H1 (cell line): ENCODE data around the gene DHX9. TPM values are rescaled to one million over a fixed set of nuclear protein-coding genes. Genes with fewer than 3 reads are reported as not detected.

Source experiments
- CTCF ChIA-PET: fragments of 300-600 bp; sonication (Branson Sonifier 250); formaldehyde crosslinking; loops from one replicate; lab custom pipeline; 2021; ENCODE audit not compliant: partially characterized antibody; lab: Charles Lee
- POLR2A ChIA-PET: fragments of 300-600 bp; sonication (Branson Sonifier 250); formaldehyde crosslinking; loops from one replicate; lab custom pipeline; 2021; ENCODE audit warnings: inconsistent platforms; ENCODE audit not compliant: partially characterized antibody; lab: Charles Lee
- DNase-seq, 2 experiments: peaks; one replicate each; pipeline versions ENCODE4 v3.0.0 to v3.0.0-alpha.2; 2010 to 2022; ENCODE audit warnings: low spot score in 2 of 2, low read depth in 1 of 2, mixed read lengths in 1 of 2
- FAIRE-seq: peaks from 2 replicates; lab custom pipeline; 2011; peaks lifted over from hg19 to GRCh38; lab: Jason Lieb, UNC
- H2AFZ ChIP-seq: 2 replicates; pipeline ENCODE4 v1.8.1; 2012; ENCODE audit warnings: low read length, inconsistent platforms
- H2AK5ac ChIP-seq: 2 replicates; pipeline ENCODE4 v1.6.1; 2013; ENCODE audit warnings: low read depth, low read length
- H2BK120ac ChIP-seq: replicated peaks from 2 replicates; pipeline ENCODE3; 2013; ENCODE audit warnings: low read depth, low read length, inconsistent platforms
- H2BK12ac ChIP-seq: 2 replicates; pipeline ENCODE4 v1.6.1; 2013; ENCODE audit warnings: low read depth, low read length
- H2BK15ac ChIP-seq: 2 replicates; pipeline ENCODE4 v1.6.1; 2013; ENCODE audit warnings: low read length
- H2BK20ac ChIP-seq: 2 replicates; pipeline ENCODE4 v1.6.1; 2013; ENCODE audit warnings: low read length
- H2BK5ac ChIP-seq: 2 replicates; pipeline ENCODE4 v1.6.1; 2013; ENCODE audit warnings: low read depth, low read length
- H3K14ac ChIP-seq: 2 replicates; pipeline ENCODE4 v1.6.1; 2013; ENCODE audit warnings: inconsistent platforms; ENCODE audit not compliant: insufficient read length
- H3K18ac ChIP-seq: 2 replicates; pipeline ENCODE4 v1.6.1; 2013; ENCODE audit warnings: low read length; ENCODE audit errors: extremely low read depth
- H3K23ac ChIP-seq: 2 replicates; pipeline ENCODE4 v1.6.1; 2013; ENCODE audit warnings: inconsistent platforms; ENCODE audit not compliant: insufficient read length
- H3K23me2 ChIP-seq: 2 replicates; pipeline ENCODE4 v1.6.1; 2013; ENCODE audit warnings: low read depth, low read length
- H3K27ac ChIP-seq: 2 replicates; pipeline ENCODE4 v1.6.1; 2011; ENCODE audit warnings: low read depth, low read length, inconsistent platforms
- H3K27me3 ChIP-seq, 4 experiments: replicated peaks in 1 of 4; 1 replicate in 1 of 4; 2 replicates in 3 of 4; pipeline versions ENCODE4 v1.6.1 to v1.8.1; 2011 to 2013; ENCODE audit warnings: low read length in 3 of 4, mild to moderate bottlenecking in 3 of 4, inconsistent platforms in 2 of 4, mixed read lengths in 2 of 4, moderate library complexity in 1 of 4; ENCODE audit not compliant: control insufficient read depth in 3 of 4, insufficient read depth in 3 of 4; ENCODE audit errors: extremely low read depth in 1 of 4
- H3K36me3 ChIP-seq, 4 experiments: 2 replicates each; pipeline versions ENCODE4 v1.6.1 to v1.8.1; 2011 to 2013; ENCODE audit warnings: mild to moderate bottlenecking in 4 of 4, low read length in 3 of 4, moderate library complexity in 2 of 4, control low read depth in 1 of 4, inconsistent platforms in 1 of 4; ENCODE audit not compliant: insufficient read depth in 4 of 4, control insufficient read depth in 2 of 4
- H3K4ac ChIP-seq: replicated peaks from 2 replicates; pipeline ENCODE3; 2013; ENCODE audit warnings: low read length, low read depth, mixed read lengths, inconsistent platforms; ENCODE audit not compliant: insufficient read length
- H3K4me1 ChIP-seq, 4 experiments: replicated peaks in 1 of 4; 1 replicate in 1 of 4; 2 replicates in 3 of 4; pipeline versions ENCODE4 v1.6.1 to v1.8.1; 2011 to 2013; ENCODE audit warnings: low read length in 3 of 4, inconsistent platforms in 2 of 4, mixed read lengths in 1 of 4; ENCODE audit not compliant: insufficient read depth in 4 of 4, control insufficient read depth in 3 of 4
- H3K4me2 ChIP-seq, 2 experiments: 2 replicates each; pipeline versions ENCODE4 v1.6.1 to v1.8.1; 2011 to 2013; ENCODE audit warnings: low read depth in 2 of 2, low read length in 2 of 2, control low read depth in 1 of 2, inconsistent platforms in 1 of 2, mild to moderate bottlenecking in 1 of 2; ENCODE audit not compliant: insufficient read depth in 1 of 2
- H3K4me3 ChIP-seq, 4 experiments: fragments of 200-600, 300-600 bp in 1 of 4; sonication (generic), shearing (Covaris generic), sonication (Bioruptor Twin) in 1 of 4; 2 replicates each; pipeline versions ENCODE4 v1.5.1 to v1.8.1; 2011 to 2016; ENCODE audit warnings: low read length in 4 of 4, low read depth in 3 of 4, control low read depth in 2 of 4, inconsistent platforms in 2 of 4, mild to moderate bottlenecking in 2 of 4, mixed read lengths in 1 of 4, moderate library complexity in 1 of 4; ENCODE audit not compliant: insufficient read depth in 2 of 4; ENCODE audit errors: extremely low read depth in 1 of 4
- H3K56ac ChIP-seq: replicated peaks from 2 replicates; pipeline ENCODE3; 2013; ENCODE audit warnings: low read depth, mild to moderate bottlenecking, mixed read lengths, low read length, inconsistent platforms; ENCODE audit not compliant: insufficient read length
- H3K79me1 ChIP-seq: 2 replicates; pipeline ENCODE4 v1.6.1; 2013; ENCODE audit warnings: low read depth, low read length, control low read depth
- H3K79me2 ChIP-seq, 2 experiments: 2 replicates each; pipeline versions ENCODE4 v1.6.1 to v1.8.1; 2012 to 2013; ENCODE audit warnings: low read length in 2 of 2, mild to moderate bottlenecking in 2 of 2, inconsistent platforms in 1 of 2; ENCODE audit not compliant: insufficient read depth in 2 of 2, control insufficient read depth in 1 of 2
- H3K9ac ChIP-seq, 4 experiments: replicated peaks in 1 of 4; 1 replicate in 1 of 4; 2 replicates in 3 of 4; pipeline versions ENCODE4 v1.6.1 to v1.8.1; 2011 to 2013; ENCODE audit warnings: low read depth in 3 of 4, low read length in 3 of 4, control low read depth in 2 of 4, mild to moderate bottlenecking in 2 of 4, moderate library complexity in 2 of 4, inconsistent platforms in 1 of 4; ENCODE audit errors: extremely low read depth in 1 of 4
- H3K9me3 ChIP-seq, 2 experiments: 2 replicates each; pipeline versions ENCODE4 v1.6.1 to v1.8.1; 2012 to 2013; ENCODE audit warnings: mild to moderate bottlenecking in 2 of 2, moderate library complexity in 2 of 2, control low read depth in 1 of 2, inconsistent platforms in 1 of 2, low read depth in 1 of 2, low read length in 1 of 2, mixed read lengths in 1 of 2; ENCODE audit not compliant: insufficient read depth in 2 of 2
- H4K20me1 ChIP-seq, 2 experiments: replicated peaks in 1 of 2; 2 replicates each; pipeline versions ENCODE3 to v1.8.1; 2011 to 2013; ENCODE audit warnings: inconsistent platforms in 2 of 2, low read length in 2 of 2, mild to moderate bottlenecking in 1 of 2; ENCODE audit not compliant: insufficient read depth in 2 of 2, control insufficient read depth in 1 of 2
- H4K5ac ChIP-seq: 2 replicates; pipeline ENCODE4 v1.6.1; 2013; ENCODE audit warnings: low read length, low read depth, mixed read lengths, inconsistent platforms; ENCODE audit not compliant: insufficient read length
- H4K8ac ChIP-seq: 2 replicates; pipeline ENCODE4 v1.8.0; 2013; ENCODE audit warnings: mild to moderate bottlenecking, moderate library complexity, low read length, inconsistent platforms; ENCODE audit not compliant: insufficient read depth; ENCODE audit errors: extremely low read depth
- H4K91ac ChIP-seq: replicated peaks from 2 replicates; pipeline ENCODE3; 2013; ENCODE audit warnings: low read length, mixed read lengths, inconsistent platforms; ENCODE audit not compliant: insufficient read length
- MAFK ChIP-seq: IDR thresholded peaks from 2 replicates; pipeline ENCODE4 v1.6.1; 2012; ENCODE audit warnings: low read depth, mild to moderate bottlenecking, improper control_type of control experiment, low read length
- POLR2A ChIP-seq, 2 experiments: IDR thresholded peaks; 1 replicate in 1 of 2; 2 replicates in 1 of 2; pipeline ENCODE4 v1.6.1; 2011; ENCODE audit warnings: low read depth in 2 of 2, low read length in 2 of 2, mild to moderate bottlenecking in 2 of 2; ENCODE audit errors: control extremely low read depth in 1 of 2
- POLR2AphosphoS5 ChIP-seq: IDR thresholded peaks from 2 replicates; pipeline ENCODE4 v1.6.1; 2011; ENCODE audit warnings: low read depth, low read length
- RXRA ChIP-seq: IDR thresholded peaks from 2 replicates; pipeline ENCODE4 v1.6.1; 2011; ENCODE audit warnings: low read depth, mild to moderate bottlenecking, low read length, moderate library complexity; ENCODE audit not compliant: insufficient read depth
- SIRT6 ChIP-seq: IDR thresholded peaks from one replicate; pipeline ENCODE4 v1.7.1; 2012; ENCODE audit warnings: low read length, inconsistent platforms
- YY1 ChIP-seq: IDR thresholded peaks from 2 replicates; pipeline ENCODE4 v1.6.1; 2011; ENCODE audit warnings: low read depth, mild to moderate bottlenecking, low read length
- WGBS, 2 experiments: shearing (Covaris generic) in 1 of 2; methylation state at CpG; one replicate each; pipeline versions ENCODE4 v1.1.6 to v1.1.7; 2013 to 2015; ENCODE audit warnings: low lambda C conversion rate in 2 of 2, mixed read lengths in 2 of 2, inconsistent platforms in 1 of 2, low coverage in 1 of 2, missing lambda C conversion rate in 1 of 2; ENCODE audit not compliant: insufficient replicate concordance in 2 of 2, insufficient coverage in 1 of 2, insufficient read length in 1 of 2; ENCODE audit errors: extremely low coverage in 1 of 2, missing lambda C conversion rate in 1 of 2; 5-methylcytosine and 5-hydroxymethylcytosine counted together
- polyA plus RNA-seq, 7 experiments: library from polyadenylated mRNA; depleted of rRNA in 3 of 7; stranded (reverse) in 5 of 7; unstranded in 2 of 7; fragments of >200 nt in 5 of 7; fragments of 200-250 nt in 2 of 7; gene quantifications; 1 replicate in 5 of 7; 2 replicates in 1 of 7; 4 replicates in 1 of 7; pipeline versions ENCODE4 v1.2.1 to v1.2.3, GENCODE V29; 2011 to 2013; ENCODE audit warnings: missing spikeins in 2 of 7, mixed read lengths in 2 of 7
- total RNA-seq: library from RNA; stranded (reverse); fragmentation: NEBNext Ultra II Directional; extraction: Animal tissue kit (Norgen Biotek cat#: 25700); gene quantifications from 2 replicates; pipeline ENCODE4 v1.2.1, GENCODE V29; 2021

The DHX9 gene
- total and polyA plus RNA-seq, 2 of the 8 experiments (the other 6 are each of a cell fraction or from before 2014, with no cell fraction given), result 153 to 333 TPM

GRCh38 chr1:182863940-182864339, 24.8 kb downstream of the DHX9 start:
- ChIA-PET CTCF (no interaction called here), POLR2A (interaction anchor here (1.0 to 8.2 kb wide), 7 partner anchors 9 to 25 kb away, joined by 3 to 93 read pairs (median 6); partner anchors contain the start of gene DHX9)
- H3K56ac ChIP-seq, result no peak overlapping the region
- H3K18ac ChIP-seq, result no peak overlapping the region
- no peaks in the 10 kb centered on the region for H3K27me3 ChIP-seq
- H3K4me2 ChIP-seq, result no peak overlapping the region
- no peak overlapping the region for H2BK120ac ChIP-seq
- H2AFZ ChIP-seq, result no peak overlapping the region
- WGBS, 2 experiments, result 87% methylated on average over 5 of the region's 5 CpGs; no CpG with 5 or more reads in 1 of the 2 experiments
- H4K5ac ChIP-seq, result no peak overlapping the region
- H3K4me3 ChIP-seq, result no peak overlapping the region
- H3K79me2 ChIP-seq, result peaks cover 0 to 48% of the 10 kb centered on the region in 2 experiments; a peak in 3 of 4 replicates
- no peak overlapping the region for H2BK15ac ChIP-seq
- no peak overlapping the region for H3K9ac ChIP-seq
- no peak overlapping the region for H2BK20ac ChIP-seq
- H3K79me1 ChIP-seq, result no peaks in the 10 kb centered on the region
- H4K91ac ChIP-seq, result no peak overlapping the region
- H2AK5ac ChIP-seq, result no peak overlapping the region
- FAIRE-seq, result no peak
- DNase-seq, result no peak
- peaks cover 40 to 100% (median 93%) of the 10 kb centered on the region in 4 experiments for H3K36me3 ChIP-seq
- no peak overlapping the region for H3K23ac ChIP-seq
- H3K27ac ChIP-seq, result no peak overlapping the region
- H3K9me3 ChIP-seq, result no peaks in the 10 kb centered on the region
- H3K23me2 ChIP-seq, result no peaks in the 10 kb centered on the region
- peaks cover 0 to 4% of the 10 kb centered on the region in 2 experiments for H4K20me1 ChIP-seq
- no peak overlapping the region for H4K8ac ChIP-seq
- no peak overlapping the region for H3K14ac ChIP-seq
- H3K4ac ChIP-seq, result no peak overlapping the region
- TF ChIP-seq RXRA (no peak), POLR2A (IDR thresholded peaks at IDR 0.05; ENCODE audit: control extremely low read depth in 1 of 2, low read depth in 2 of 2, low read length in 2 of 2) (peak in 1 of 2 experiments; percentile 15; a peak in 1 of 3 replicates), YY1 (no peak), POLR2AphosphoS5 (peak; percentile 15; the same call in 1 of the 2 replicates), MAFK (no peak), SIRT6 (no peak)
- no peak overlapping the region for H2BK12ac ChIP-seq
- H3K4me1 ChIP-seq, result no peaks in the 10 kb centered on the region
- no peak overlapping the region for H2BK5ac ChIP-seq
